GM06990 (cell line): ENCODE data around the gene GEMIN7.

Source experiments
- DNase-seq: peaks from one replicate; pipeline ENCODE4 v3.0.0-alpha.2; 2011; ENCODE audit not compliant: insufficient read length; ENCODE audit errors: extremely low read depth
- H3K27me3 ChIP-seq: replicated peaks from 2 replicates; pipeline ENCODE4 v1.6.0; 2011; ENCODE audit warnings: low read length; ENCODE audit not compliant: control insufficient read depth, insufficient read depth
- H3K36me3 ChIP-seq: 2 replicates; pipeline ENCODE4 v1.5.1; 2011; ENCODE audit warnings: low read length; ENCODE audit not compliant: control insufficient read depth, insufficient read depth
- H3K4me3 ChIP-seq: replicated peaks from 2 replicates; pipeline ENCODE4 v1.5.1; 2011; ENCODE audit warnings: low read depth, mild to moderate bottlenecking, control low read depth, low read length
- TF ChIP-seq, protein P1 (sequence below): IDR thresholded peaks from 2 replicates; pipeline ENCODE4 v1.5.1; 2011; ENCODE audit warnings: low read length, control low read depth, mild to moderate bottlenecking, inconsistent platforms; ENCODE audit not compliant: insufficient read depth, poor library complexity, severe bottlenecking

Gene GEMIN7

DNA sequence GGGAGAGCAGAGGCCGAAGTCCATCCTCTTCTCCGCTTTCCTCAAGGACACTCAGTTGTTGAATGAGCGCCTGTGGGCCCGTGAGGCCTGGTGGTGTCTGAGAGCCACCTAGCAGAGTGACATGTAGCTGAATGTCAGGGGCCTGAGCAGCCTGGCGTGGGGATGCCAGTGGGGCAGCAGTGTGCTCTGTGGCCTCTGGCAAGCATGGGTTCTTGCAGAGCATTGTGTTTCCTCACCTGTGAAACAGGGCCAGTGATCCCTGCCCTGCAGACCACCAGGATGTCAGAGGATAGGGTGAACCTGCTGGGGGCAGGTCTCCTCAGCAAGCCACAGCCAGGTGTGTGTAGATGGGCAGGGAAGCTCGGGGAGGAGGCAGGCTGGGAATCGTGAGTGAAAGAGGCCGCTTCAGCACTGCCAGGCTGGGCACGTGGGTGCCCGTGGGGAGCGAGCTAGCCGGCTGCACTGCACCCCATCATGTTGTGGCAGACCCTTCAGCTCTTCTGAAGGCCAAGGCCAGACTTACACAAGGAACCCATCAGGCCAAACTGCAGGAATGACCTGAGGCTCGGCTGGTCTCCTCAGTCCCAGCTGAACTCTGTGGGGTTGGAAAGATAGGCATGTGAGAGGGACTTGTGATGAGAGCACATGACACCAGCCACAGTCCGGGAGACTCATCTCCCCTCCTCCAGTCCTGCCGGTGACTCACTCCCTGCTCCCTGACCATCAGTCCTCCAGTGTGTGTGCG lies 18.9 kb downstream of the GEMIN7 start:
- H3K27me3 ChIP-seq, result no peaks in the 10 kb centered on the region
- H3K36me3 ChIP-seq, result peaks cover 5% of the 10 kb centered on the region
- no peak overlapping the region for H3K4me3 ChIP-seq
- DNase-seq, result no peak
- TF ChIP-seq, protein P1, sequence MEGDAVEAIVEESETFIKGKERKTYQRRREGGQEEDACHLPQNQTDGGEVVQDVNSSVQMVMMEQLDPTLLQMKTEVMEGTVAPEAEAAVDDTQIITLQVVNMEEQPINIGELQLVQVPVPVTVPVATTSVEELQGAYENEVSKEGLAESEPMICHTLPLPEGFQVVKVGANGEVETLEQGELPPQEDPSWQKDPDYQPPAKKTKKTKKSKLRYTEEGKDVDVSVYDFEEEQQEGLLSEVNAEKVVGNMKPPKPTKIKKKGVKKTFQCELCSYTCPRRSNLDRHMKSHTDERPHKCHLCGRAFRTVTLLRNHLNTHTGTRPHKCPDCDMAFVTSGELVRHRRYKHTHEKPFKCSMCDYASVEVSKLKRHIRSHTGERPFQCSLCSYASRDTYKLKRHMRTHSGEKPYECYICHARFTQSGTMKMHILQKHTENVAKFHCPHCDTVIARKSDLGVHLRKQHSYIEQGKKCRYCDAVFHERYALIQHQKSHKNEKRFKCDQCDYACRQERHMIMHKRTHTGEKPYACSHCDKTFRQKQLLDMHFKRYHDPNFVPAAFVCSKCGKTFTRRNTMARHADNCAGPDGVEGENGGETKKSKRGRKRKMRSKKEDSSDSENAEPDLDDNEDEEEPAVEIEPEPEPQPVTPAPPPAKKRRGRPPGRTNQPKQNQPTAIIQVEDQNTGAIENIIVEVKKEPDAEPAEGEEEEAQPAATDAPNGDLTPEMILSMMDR, result no peak

- TF ChIP-seq, protein P1, result no peak
- H3K4me3 ChIP-seq, result no peak overlapping the region
- H3K36me3 ChIP-seq, result peaks cover 5% of the 10 kb centered on the region
- H3K27me3 ChIP-seq, result no peaks in the 10 kb centered on the region
- DNase-seq, result no peak
These were observed 19.7 kb downstream of the GEMIN7 start for GRCh38 chr19:45098521-45099466.

DNA sequence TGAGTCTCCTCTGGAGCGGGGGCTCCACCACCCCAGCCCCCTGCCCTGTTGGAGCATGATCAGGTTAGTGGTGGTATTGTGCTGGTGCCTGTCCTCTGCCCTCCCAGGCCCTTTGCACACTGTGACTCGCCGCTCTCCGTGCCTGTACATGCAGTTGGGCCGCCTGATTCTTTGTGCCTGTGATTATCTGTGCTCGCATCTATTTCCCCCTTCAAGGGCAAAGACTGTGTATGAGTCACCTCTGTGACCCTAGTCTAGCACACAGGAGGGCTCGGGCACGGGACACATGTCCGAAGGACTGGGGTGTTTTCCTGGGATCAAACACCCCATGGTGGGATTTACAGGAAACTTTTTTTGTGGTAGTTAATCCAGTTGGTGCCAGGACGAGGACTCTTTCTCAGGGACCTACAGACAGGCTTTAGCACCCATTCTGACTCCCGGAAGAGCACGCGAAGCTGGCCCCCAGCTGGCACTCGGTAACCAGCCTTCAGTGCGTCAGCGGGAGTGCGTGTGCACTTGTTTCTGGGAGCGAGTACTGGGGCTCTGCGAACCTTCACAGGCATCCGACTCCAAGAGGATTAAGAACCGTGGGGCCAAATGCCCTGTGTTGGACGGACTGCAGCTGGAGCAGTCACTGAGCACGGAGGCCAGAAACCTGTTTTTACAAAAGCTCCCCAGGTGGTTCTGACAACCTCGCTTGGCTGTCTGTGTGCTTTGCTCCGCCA lies 20.6 kb downstream of the GEMIN7 start:
- H3K36me3 ChIP-seq, result peaks cover 5% of the 10 kb centered on the region
- no peak overlapping the region for H3K4me3 ChIP-seq
- H3K27me3 ChIP-seq, result no peaks in the 10 kb centered on the region
- TF ChIP-seq, protein P1, result no peak
- DNase-seq, result no peak

- H3K36me3 ChIP-seq, result peaks cover 5% of the 10 kb centered on the region
- no peak for DNase-seq
- H3K4me3 ChIP-seq, result no peak overlapping the region
- TF ChIP-seq, protein P1, result no peak
- no peaks in the 10 kb centered on the region for H3K27me3 ChIP-seq
These were observed 21.1 kb downstream of the GEMIN7 start for GRCh38 chr19:45100201-45100600.

- H3K27me3 ChIP-seq, result no peaks in the 10 kb centered on the region
- peaks cover 5% of the 10 kb centered on the region for H3K36me3 ChIP-seq
- H3K4me3 ChIP-seq, result no peak overlapping the region
- TF ChIP-seq, protein P1, result no peak
- DNase-seq, result no peak
These were observed 21.8 kb downstream of the GEMIN7 start for GRCh38 chr19:45100846-45101252.
